K562 (cell line): ENCODE measurements around the gene ZNF428. TPM values are rescaled to one million over a fixed set of nuclear protein-coding genes. Genes with fewer than 3 reads are reported as not detected.

Experiments
- ATAC-seq: fragments of 200-7000 bp; cut with Tn5 transposase; 3 replicates; pipeline ENCODE4 v1.9.1; 2020; ENCODE audit warnings: moderate library complexity
- BruUV-seq: library from RNA; stranded (reverse); fragments of 400-500 nt; replicated peaks from 2 replicates; lab custom pipeline; 2021; lab: Mats Ljungman, UMichigan
- CTCF ChIA-PET: fragments of 300-600 bp; formaldehyde crosslinking; extraction: SDS; loops from one replicate; lab custom pipeline; 2021; ENCODE audit warnings: low intra/inter-chr PET ratio; lab: Yijun Ruan, JAX
- POLR2A ChIA-PET: fragments of 300-600, 350-650 bp; sonication (Branson Sonifier 250); formaldehyde crosslinking; extraction: SDS; loops from one replicate; lab custom pipeline; 2021; ENCODE audit warnings: antibody characterized with exemption, inconsistent platforms; lab: Yijun Ruan, JAX
- DNase-seq, 4 experiments: peaks; one replicate each; pipeline versions ENCODE4 v3.0.0 to v3.0.0-alpha.2; 2011 to 2018; ENCODE audit warnings: low spot score in 3 of 4, mixed read lengths in 3 of 4; ENCODE audit errors: extremely low read depth in 1 of 4
- FAIRE-seq: peaks from 2 replicates; lab custom pipeline; 2011; peaks lifted over from hg19 to GRCh38; lab: Jason Lieb, UNC
- H2AFZ ChIP-seq: 2 replicates; pipeline ENCODE4 v1.6.0; 2011; ENCODE audit warnings: low read depth, low read length, control low read depth, inconsistent platforms
- H3K27ac ChIP-seq: fragments of 200-600 bp; 3 replicates; pipeline ENCODE4 v1.8.0; 2011; ENCODE audit warnings: low read depth, mild to moderate bottlenecking, control low read depth, inconsistent platforms, low read length, moderate library complexity, mixed read lengths; ENCODE audit errors: extremely low read depth
- H3K27me3 ChIP-seq, 2 experiments: fragments of 300-600 bp in 1 of 2; 2 replicates in 1 of 2; 3 replicates in 1 of 2; pipeline versions ENCODE4 v1.6.0 to v1.8.0; 2011; ENCODE audit warnings: inconsistent platforms in 2 of 2, low read length in 2 of 2, mild to moderate bottlenecking in 1 of 2, mixed read lengths in 1 of 2, moderate library complexity in 1 of 2; ENCODE audit not compliant: control insufficient read depth in 2 of 2, insufficient read depth in 2 of 2
- H3K36me3 ChIP-seq: fragments of 300-600 bp; 3 replicates; pipeline ENCODE4 v1.8.0; 2011; ENCODE audit warnings: mild to moderate bottlenecking, low read length, inconsistent platforms; ENCODE audit not compliant: control insufficient read depth, insufficient read depth
- H3K4me1 ChIP-seq, 2 experiments: fragments of 200-600 bp in 1 of 2; replicated peaks in 1 of 2; 2 replicates in 1 of 2; 3 replicates in 1 of 2; pipeline versions ENCODE4 v1.5.1 to v1.8.0; 2011; ENCODE audit warnings: inconsistent platforms in 2 of 2, low read length in 2 of 2, mild to moderate bottlenecking in 1 of 2, mixed read lengths in 1 of 2, moderate library complexity in 1 of 2; ENCODE audit not compliant: control insufficient read depth in 2 of 2, insufficient read depth in 2 of 2
- H3K4me2 ChIP-seq: 2 replicates; pipeline ENCODE4 v1.6.1; 2011; ENCODE audit warnings: low read length, control low read depth, inconsistent platforms, mixed read lengths; ENCODE audit not compliant: insufficient read depth
- H3K4me3 ChIP-seq: fragments of 200-600 bp; sonication (generic), shearing (Covaris generic); 2 replicates; pipeline ENCODE4 v1.5.1; 2016; ENCODE audit warnings: control low read depth, inconsistent platforms
- H3K79me2 ChIP-seq: fragments of 200-600 bp; 3 replicates; pipeline ENCODE4 v1.8.0; 2011; ENCODE audit warnings: low read length, inconsistent platforms; ENCODE audit not compliant: control insufficient read depth, insufficient read depth
- H3K9ac ChIP-seq, 2 experiments: 2 replicates each; pipeline versions ENCODE4 v1.6.0 to v1.6.1; 2011; ENCODE audit warnings: low read depth in 2 of 2, low read length in 2 of 2, control low read depth in 1 of 2, inconsistent platforms in 1 of 2, mild to moderate bottlenecking in 1 of 2, mixed read lengths in 1 of 2; ENCODE audit not compliant: insufficient read depth in 1 of 2
- H3K9me1 ChIP-seq: one replicate; pipeline ENCODE4 v1.6.0; 2011; ENCODE audit warnings: inconsistent platforms, mild to moderate bottlenecking, low read length, moderate library complexity; ENCODE audit not compliant: control insufficient read depth, insufficient read depth
- H3K9me3 ChIP-seq: replicated peaks from 2 replicates; pipeline ENCODE4 v1.5.1; 2011; ENCODE audit warnings: low read depth, low read length, inconsistent platforms; ENCODE audit not compliant: control insufficient read depth, insufficient read depth
- H4K20me1 ChIP-seq: replicated peaks from 2 replicates; pipeline ENCODE4 v1.6.1; 2011; ENCODE audit warnings: low read length, inconsistent platforms, mixed read lengths; ENCODE audit not compliant: control insufficient read depth, insufficient read depth
- CBX1 ChIP-seq: sonication (generic); IDR thresholded peaks from 2 replicates; pipeline ENCODE4 v1.6.1; 2016; ENCODE audit warnings: antibody characterized with exemption, low read depth, mild to moderate bottlenecking
- HNRNPL ChIP-seq: fragments of 200-400 bp; formaldehyde crosslinking; IDR thresholded peaks from 2 replicates; pipeline ENCODE4 v1.6.1; 2017; ENCODE audit warnings: low read depth, mild to moderate bottlenecking, low read length
- NFIC ChIP-seq: fragments of 450-650 bp; IDR thresholded peaks from 2 replicates; pipeline ENCODE4 v1.6.1; 2017; ENCODE audit warnings: mild to moderate bottlenecking, inconsistent platforms
- NR2C1 ChIP-seq, 2 experiments: fragments of 450-650 bp; IDR thresholded peaks; 2 replicates each; pipeline ENCODE4 v1.6.1; 2017; ENCODE audit warnings: mild to moderate bottlenecking in 2 of 2, antibody characterized with exemption in 1 of 2, inconsistent platforms in 1 of 2, missing compliant biosample characterization in 1 of 2, missing genetic modification characterization in 1 of 2
- NR4A1 ChIP-seq, 2 experiments: fragments of 250-450 bp in 1 of 2; fragments of 450-650 bp in 1 of 2; sonication (Bioruptor Pico) in 1 of 2; IDR thresholded peaks; 2 replicates each; pipeline versions ENCODE4 v1.4.0 to v1.6.1; 2016 to 2020; ENCODE audit warnings: mild to moderate bottlenecking in 2 of 2, missing compliant biosample characterization in 1 of 2, missing genetic modification characterization in 1 of 2, moderate library complexity in 1 of 2
- RBFOX2 ChIP-seq: fragments of 200-400 bp; formaldehyde crosslinking; IDR thresholded peaks from 2 replicates; pipeline ENCODE4 v1.6.1; 2017; ENCODE audit warnings: low read depth, mild to moderate bottlenecking, low read length, moderate library complexity
- ZBTB1 ChIP-seq: sonication (generic); formaldehyde crosslinking; IDR thresholded peaks from 2 replicates; pipeline ENCODE4 v1.8.1; 2023; ENCODE audit warnings: missing genetic modification reagents, low read depth, mild to moderate bottlenecking, borderline replicate concordance
- WGBS: fragments of 100-300 bp; shearing (Covaris generic); methylation state at CpG from one replicate; pipeline ENCODE4 v1.1.6; 2016; ENCODE audit warnings: low coverage, mixed read lengths; ENCODE audit not compliant: insufficient coverage; ENCODE audit errors: missing lambda C conversion rate; 5-methylcytosine and 5-hydroxymethylcytosine counted together
- in situ Hi-C: fragments of 300-500 bp; cut with MboI; formaldehyde crosslinking; loops from 4 replicates; pipeline ENCODE4 v1.15.0; 2018; ENCODE audit warnings: inconsistent platforms, mixed read lengths
- intact Hi-C: fragments of 100-400 bp; cut with micrococcal nuclease; formaldehyde crosslinking; loops from 2 replicates; pipeline ENCODE4 v1.14.2; 2022
- polyA plus RNA-seq, 8 experiments: library from polyadenylated mRNA; depleted of rRNA in 4 of 8; stranded (reverse) in 5 of 8; unstranded in 3 of 8; fragments of >200 nt; fragmentation: Nextera tagmentation in 2 of 8; fragmentation: Illumina TruSeq in 1 of 8; extraction: Ambion mirVana in 2 of 8; extraction: Trizol in 1 of 8; gene quantifications; 2 replicates each; pipeline versions ENCODE4 v1.2.1 to v1.2.3, GENCODE V29; 2011 to 2014; ENCODE audit warnings: inconsistent platforms in 1 of 8, missing spikeins in 1 of 8
- total RNA-seq, 7 experiments: library from RNA; depleted of rRNA in 6 of 7; stranded (reverse); fragments of >200 nt in 6 of 7; fragmentation: Illumina TruSeq in 2 of 7; extraction: Trizol in 2 of 7; gene quantifications; 2 replicates each; pipeline versions ENCODE4 v1.2.1 to v1.2.3, GENCODE V29; 2011 to 2021; ENCODE audit warnings: low replicate concordance in 1 of 7

The ZNF428 gene
- total and polyA plus RNA-seq, 9 of the 15 experiments (the other 6 are each of a cell fraction or from before 2014, with no cell fraction given): 0.15 to 85.7 (median 15.9) TPM

- H3K36me3 ChIP-seq: peaks cover 6% of the 10 kb centered on the region; the same call in 2 of the 3 replicates
- H3K4me2 ChIP-seq: no peak overlapping the region
- intact Hi-C loops (no loop called here), in situ Hi-C loops (no loop called here)
- no peak overlapping the region for H3K27ac ChIP-seq
- DNase-seq: no peak
- no peaks in the 10 kb centered on the region for H3K9me1 ChIP-seq
- no peak overlapping the region for H2AFZ ChIP-seq
- ChIA-PET CTCF (no interaction called here), POLR2A (interaction anchor here (0.6 to 0.7 kb wide), 3 partner anchors 45 to 335 kb away, joined by 3 to 4 read pairs (median 3); no protein-coding TSS in a partner anchor)
- no peak overlapping the region for H3K4me3 ChIP-seq
- FAIRE-seq: no peak
- TF ChIP-seq HNRNPL (no peak), CBX1 (no peak), ZBTB1 (CRISPR knock-in tag) (no peak), NFIC (0 out of 2 replicates have a peak, but pooled peaks have one; percentile 7), NR2C1 (IDR thresholded peaks at IDR 0.05) (no peak), NR2C1 (tag; IDR thresholded peaks at IDR 0.05) (no peak), RBFOX2 (no peak), NR4A1 (CRISPR knock-in tag; IDR thresholded peaks at IDR 0.05) (no peak), NR4A1 (tag; IDR thresholded peaks at IDR 0.05) (no peak)
- H3K27me3 ChIP-seq: peaks cover 0 to under 1% of the 10 kb centered on the region in 2 experiments; a peak in 3 of 5 replicates
- BruUV-seq: no TSS peak
- WGBS: 35% methylated on average over 13 of the region's 13 CpGs
- peaks cover 5 to 12% of the 10 kb centered on the region in 2 experiments; a peak in 3 of 5 replicates for H3K4me1 ChIP-seq
- no peaks in the 10 kb centered on the region; the same call in 1 of the 2 replicates for H3K9me3 ChIP-seq
- no peaks in the 10 kb centered on the region for H3K79me2 ChIP-seq
- H3K9ac ChIP-seq: no peak overlapping the region; a peak in 1 of 4 replicates
- no peak for ATAC-seq
- no peaks in the 10 kb centered on the region for H4K20me1 ChIP-seq
These were observed 24.8 kb upstream of the ZNF428 start for GRCh38 chr19:43644181-43644580.
